Retinal pigment epithelial cell (primary cell): Measurements from ENCODE around the gene OR51E1.

ENCODE experiments used
- DNase-seq: peaks from one replicate; pipeline ENCODE4 v3.0.0-alpha.2; 2010; ENCODE audit warnings: low read depth
- H3K4me3 ChIP-seq: 2 replicates; pipeline ENCODE4 v1.5.1; 2011; ENCODE audit warnings: mild to moderate bottlenecking, low read length, control low read depth, moderate library complexity
- TF ChIP-seq, protein P1 (sequence below): conservative IDR thresholded peaks from 2 replicates; pipeline ENCODE4 v1.5.1; 2011; ENCODE audit warnings: low read depth, low read length, control low read depth, inconsistent platforms

The OR51E1 gene, protein sequence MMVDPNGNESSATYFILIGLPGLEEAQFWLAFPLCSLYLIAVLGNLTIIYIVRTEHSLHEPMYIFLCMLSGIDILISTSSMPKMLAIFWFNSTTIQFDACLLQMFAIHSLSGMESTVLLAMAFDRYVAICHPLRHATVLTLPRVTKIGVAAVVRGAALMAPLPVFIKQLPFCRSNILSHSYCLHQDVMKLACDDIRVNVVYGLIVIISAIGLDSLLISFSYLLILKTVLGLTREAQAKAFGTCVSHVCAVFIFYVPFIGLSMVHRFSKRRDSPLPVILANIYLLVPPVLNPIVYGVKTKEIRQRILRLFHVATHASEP

DNA sequence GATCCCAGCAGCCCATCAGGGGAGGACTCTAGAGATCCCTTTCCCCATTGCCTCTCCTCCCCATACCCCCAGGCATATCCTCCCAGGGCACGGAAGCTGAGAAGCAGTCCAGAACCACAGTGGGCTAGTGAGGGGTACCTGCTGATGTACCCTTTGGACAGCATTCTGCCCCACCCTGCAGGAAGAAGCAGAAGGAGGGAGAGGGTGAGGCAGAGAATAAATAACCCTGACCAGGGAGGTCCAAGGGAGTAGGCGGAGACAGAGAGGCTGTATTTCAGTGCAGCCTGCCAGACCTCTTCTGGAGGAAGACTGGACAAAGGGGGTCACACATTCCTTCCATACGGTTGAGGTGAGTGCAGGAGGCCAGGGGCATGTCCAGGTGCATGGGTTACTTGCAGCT is at the start of gene OR51E1:
Gene OR51E1 (plus strand): TSS at position 301 of the 400 bp plus-strand sequence. CDS start 8,545 bp downstream, outside the sequence.
- TF ChIP-seq, protein P1, sequence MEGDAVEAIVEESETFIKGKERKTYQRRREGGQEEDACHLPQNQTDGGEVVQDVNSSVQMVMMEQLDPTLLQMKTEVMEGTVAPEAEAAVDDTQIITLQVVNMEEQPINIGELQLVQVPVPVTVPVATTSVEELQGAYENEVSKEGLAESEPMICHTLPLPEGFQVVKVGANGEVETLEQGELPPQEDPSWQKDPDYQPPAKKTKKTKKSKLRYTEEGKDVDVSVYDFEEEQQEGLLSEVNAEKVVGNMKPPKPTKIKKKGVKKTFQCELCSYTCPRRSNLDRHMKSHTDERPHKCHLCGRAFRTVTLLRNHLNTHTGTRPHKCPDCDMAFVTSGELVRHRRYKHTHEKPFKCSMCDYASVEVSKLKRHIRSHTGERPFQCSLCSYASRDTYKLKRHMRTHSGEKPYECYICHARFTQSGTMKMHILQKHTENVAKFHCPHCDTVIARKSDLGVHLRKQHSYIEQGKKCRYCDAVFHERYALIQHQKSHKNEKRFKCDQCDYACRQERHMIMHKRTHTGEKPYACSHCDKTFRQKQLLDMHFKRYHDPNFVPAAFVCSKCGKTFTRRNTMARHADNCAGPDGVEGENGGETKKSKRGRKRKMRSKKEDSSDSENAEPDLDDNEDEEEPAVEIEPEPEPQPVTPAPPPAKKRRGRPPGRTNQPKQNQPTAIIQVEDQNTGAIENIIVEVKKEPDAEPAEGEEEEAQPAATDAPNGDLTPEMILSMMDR, result no peak
- H3K4me3 ChIP-seq, result no peak within 1 kb of the TSS
- no peak for DNase-seq

DNA sequence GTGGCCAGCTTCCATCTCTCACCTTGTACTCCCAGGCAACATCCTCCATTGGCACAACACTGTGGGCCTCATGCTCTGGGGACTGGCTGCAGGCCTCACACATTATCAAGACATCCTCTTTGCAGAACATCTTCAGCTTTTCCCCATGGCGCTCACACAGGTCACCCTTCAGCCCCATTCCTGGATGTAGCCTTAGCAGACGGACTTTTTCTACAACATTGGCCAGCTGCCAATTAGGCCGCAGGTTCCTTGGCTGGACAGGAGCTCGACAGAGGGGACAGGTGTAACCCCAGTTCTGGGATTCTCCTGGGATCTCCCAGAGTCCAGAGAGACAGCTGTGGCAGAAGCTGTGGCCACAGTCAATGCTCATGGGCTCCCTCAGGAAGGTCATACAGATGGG is 38.7 kb upstream of the OR51E1 start:
- no peak for DNase-seq
- TF ChIP-seq, protein P1, result no peak
- no peak overlapping the region for H3K4me3 ChIP-seq

DNA sequence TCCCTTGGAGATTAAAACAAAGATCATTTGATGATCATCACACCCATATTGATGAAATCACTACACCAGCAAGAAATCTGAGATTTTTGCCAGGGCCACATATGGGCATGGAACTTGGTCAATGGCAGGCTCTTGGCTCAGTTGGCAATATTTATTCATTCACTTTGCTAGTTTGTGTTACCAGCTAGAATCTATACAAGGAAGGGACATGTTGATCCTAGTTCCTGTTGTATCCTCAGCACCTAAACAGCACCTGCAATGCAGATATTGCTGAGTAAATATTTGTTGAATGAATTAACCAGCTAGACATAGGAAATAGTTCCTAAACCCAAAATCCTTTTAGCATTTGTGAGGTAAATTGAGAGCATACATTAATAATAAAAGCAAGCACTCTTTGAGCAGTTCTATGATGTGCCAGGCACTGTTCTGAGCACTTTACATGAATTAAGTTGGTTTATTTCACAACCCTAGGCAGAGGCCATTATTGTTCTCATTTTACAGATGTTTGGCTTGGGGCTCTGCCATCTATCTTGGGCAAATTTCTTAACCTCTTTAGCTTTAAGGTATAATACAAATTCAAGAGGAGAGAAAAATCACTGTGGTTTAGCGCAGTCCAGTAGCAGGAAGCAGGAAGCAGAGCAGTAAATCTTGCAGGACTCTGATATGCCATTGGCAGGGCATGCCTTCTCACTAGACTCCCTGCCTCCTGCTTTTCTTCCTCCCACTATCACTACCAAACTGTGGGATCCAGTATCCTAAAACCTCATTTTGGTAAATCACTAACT is 37.4 kb upstream of the OR51E1 start:
- H3K4me3 ChIP-seq, result peak overlapping the region; percentile 86
- TF ChIP-seq, protein P1, result no peak
- DNase-seq, result no peak

DNA sequence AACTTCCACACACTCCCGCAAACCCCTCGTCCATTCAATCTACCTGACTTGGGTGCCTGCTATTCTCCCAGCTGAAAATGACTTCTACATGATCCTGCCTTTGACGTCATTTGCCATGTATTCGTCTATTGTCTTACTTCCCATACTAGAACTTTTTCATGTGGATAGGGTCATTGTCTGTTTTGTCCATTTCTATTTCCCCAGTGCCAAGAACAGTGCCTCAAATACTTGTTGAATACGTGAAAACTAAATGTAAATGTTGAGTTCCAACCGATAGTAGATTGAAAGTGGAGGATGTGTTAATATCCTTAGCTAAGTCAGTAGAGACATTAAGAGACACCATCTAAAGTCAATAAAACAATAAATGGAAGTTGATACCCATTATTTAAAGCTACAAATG is 36.7 kb upstream of the OR51E1 start:
- H3K4me3 ChIP-seq, result peak overlapping the region; percentile 86
- TF ChIP-seq, protein P1, result no peak
- DNase-seq, result no peak

DNA sequence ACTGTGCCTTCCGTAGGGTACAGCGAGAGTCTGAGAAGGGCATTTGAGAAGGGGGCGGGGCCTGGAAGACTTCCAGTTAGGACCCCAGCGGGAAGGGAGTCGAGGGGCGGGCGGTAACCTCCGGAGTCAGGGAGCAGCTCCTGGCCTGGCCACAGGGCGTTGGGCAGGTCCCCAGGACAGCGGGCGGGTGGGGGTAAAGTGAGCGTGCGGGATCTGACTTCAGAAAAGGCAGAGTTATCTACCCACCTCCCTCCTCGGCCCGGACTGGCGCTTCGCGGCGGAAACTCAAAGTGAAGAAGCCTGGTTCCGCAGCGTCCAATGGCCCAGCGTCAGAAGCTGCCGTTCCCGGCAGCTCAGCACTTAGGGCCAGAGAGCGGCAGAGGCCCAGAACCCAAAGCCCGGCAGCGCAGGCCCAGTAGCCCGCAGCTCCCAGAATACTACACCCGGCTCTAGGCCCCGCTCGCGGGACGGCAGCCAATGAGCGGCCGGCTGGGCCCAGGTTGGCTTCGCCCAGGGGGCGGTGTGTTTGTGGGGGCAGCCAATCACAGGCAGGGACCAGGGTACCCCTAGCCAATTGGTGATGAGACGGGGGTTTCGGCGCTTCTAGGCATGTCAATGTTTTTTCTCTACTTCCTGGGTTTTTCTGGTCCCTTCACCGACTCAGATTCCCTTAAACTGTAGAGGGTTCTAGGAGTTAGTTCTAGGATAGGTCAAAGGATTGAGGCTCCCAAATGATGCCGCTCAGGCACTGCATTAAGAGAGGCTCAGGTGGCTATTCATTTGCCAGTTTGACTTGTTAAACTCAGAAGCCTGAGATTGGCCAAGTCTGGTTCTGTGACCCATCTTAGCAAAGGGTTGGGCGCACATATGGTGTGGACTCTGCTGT is 35.8 kb upstream of the OR51E1 start, which contains the start of gene TRIM68:
Gene TRIM68 (minus strand): TSS at position 451 of the 886 bp plus-strand sequence. CDS start 2,727 bp downstream, outside the sequence.
- TF ChIP-seq, protein P1, result no peak
- H3K4me3 ChIP-seq, result peak within 1 kb of the TSS; percentile 86
- DNase-seq, result peak; percentile 77

DNA sequence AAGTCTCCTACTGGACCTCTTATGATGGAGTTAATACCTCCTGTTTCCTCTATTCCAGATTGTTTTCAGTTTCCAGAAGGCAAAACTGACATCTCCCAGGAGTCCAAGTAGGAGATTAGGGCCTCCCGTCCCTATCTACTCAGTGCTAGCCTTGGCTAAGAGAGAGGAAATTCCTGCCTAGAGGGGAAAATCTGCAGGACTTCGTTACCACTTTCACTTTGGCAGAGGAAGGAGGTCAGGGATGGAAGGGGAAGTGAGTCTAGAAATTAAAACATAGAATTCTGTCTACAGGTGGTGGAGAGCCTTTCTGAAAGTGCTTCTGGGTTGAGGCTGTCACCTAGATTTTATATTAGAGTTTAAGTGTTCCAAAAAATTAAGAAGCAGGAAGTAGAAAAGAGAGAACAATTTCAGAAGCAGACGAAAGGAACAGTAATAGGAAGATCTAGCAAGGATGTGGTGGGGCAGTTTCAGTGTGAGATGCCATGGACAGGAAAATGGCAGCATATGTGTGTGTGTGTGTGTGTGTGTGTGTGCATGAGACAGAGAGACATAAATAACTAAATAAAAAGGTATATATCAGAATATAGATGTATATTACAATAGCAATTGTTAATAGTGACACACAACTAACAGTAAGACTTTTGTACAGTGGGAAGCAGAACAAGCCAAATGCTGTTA is 33.4 kb upstream of the OR51E1 start:
- no peak overlapping the region for H3K4me3 ChIP-seq
- DNase-seq, result no peak
- TF ChIP-seq, protein P1, result no peak
